K562 (cell line): ENCODE measurements around the gene NALF2. TPM values are rescaled to one million over a fixed set of nuclear protein-coding genes. Genes with fewer than 3 reads are reported as not detected.

Experiments used
- ATAC-seq: fragments of 200-7000 bp; cut with Tn5 transposase; 3 replicates; pipeline ENCODE4 v1.9.1; 2020; ENCODE audit warnings: moderate library complexity
- BruUV-seq: library from RNA; stranded (reverse); fragments of 400-500 nt; replicated peaks from 2 replicates; lab custom pipeline; 2021; lab: Mats Ljungman, UMichigan
- CTCF ChIA-PET: fragments of 300-600 bp; formaldehyde crosslinking; extraction: SDS; loops from one replicate; lab custom pipeline; 2021; ENCODE audit warnings: low intra/inter-chr PET ratio; lab: Yijun Ruan, JAX
- POLR2A ChIA-PET: fragments of 300-600, 350-650 bp; sonication (Branson Sonifier 250); formaldehyde crosslinking; extraction: SDS; loops from one replicate; lab custom pipeline; 2021; ENCODE audit warnings: antibody characterized with exemption, inconsistent platforms; lab: Yijun Ruan, JAX
- DNase-seq, 4 experiments: peaks; one replicate each; pipeline versions ENCODE4 v3.0.0 to v3.0.0-alpha.2; 2011 to 2018; ENCODE audit warnings: low spot score in 3 of 4, mixed read lengths in 3 of 4; ENCODE audit errors: extremely low read depth in 1 of 4
- FAIRE-seq: peaks from 2 replicates; lab custom pipeline; 2011; peaks lifted over from hg19 to GRCh38; lab: Jason Lieb, UNC
- H2AFZ ChIP-seq: 2 replicates; pipeline ENCODE4 v1.6.0; 2011; ENCODE audit warnings: low read depth, low read length, control low read depth, inconsistent platforms
- H3K27ac ChIP-seq: fragments of 200-600 bp; 3 replicates; pipeline ENCODE4 v1.8.0; 2011; ENCODE audit warnings: low read depth, mild to moderate bottlenecking, control low read depth, inconsistent platforms, low read length, moderate library complexity, mixed read lengths; ENCODE audit errors: extremely low read depth
- H3K27me3 ChIP-seq, 2 experiments: fragments of 300-600 bp in 1 of 2; 2 replicates in 1 of 2; 3 replicates in 1 of 2; pipeline versions ENCODE4 v1.6.0 to v1.8.0; 2011; ENCODE audit warnings: inconsistent platforms in 2 of 2, low read length in 2 of 2, mild to moderate bottlenecking in 1 of 2, mixed read lengths in 1 of 2, moderate library complexity in 1 of 2; ENCODE audit not compliant: control insufficient read depth in 2 of 2, insufficient read depth in 2 of 2
- H3K36me3 ChIP-seq: fragments of 300-600 bp; 3 replicates; pipeline ENCODE4 v1.8.0; 2011; ENCODE audit warnings: mild to moderate bottlenecking, low read length, inconsistent platforms; ENCODE audit not compliant: control insufficient read depth, insufficient read depth
- H3K4me1 ChIP-seq, 2 experiments: fragments of 200-600 bp in 1 of 2; replicated peaks in 1 of 2; 2 replicates in 1 of 2; 3 replicates in 1 of 2; pipeline versions ENCODE4 v1.5.1 to v1.8.0; 2011; ENCODE audit warnings: inconsistent platforms in 2 of 2, low read length in 2 of 2, mild to moderate bottlenecking in 1 of 2, mixed read lengths in 1 of 2, moderate library complexity in 1 of 2; ENCODE audit not compliant: control insufficient read depth in 2 of 2, insufficient read depth in 2 of 2
- H3K4me2 ChIP-seq: 2 replicates; pipeline ENCODE4 v1.6.1; 2011; ENCODE audit warnings: low read length, control low read depth, inconsistent platforms, mixed read lengths; ENCODE audit not compliant: insufficient read depth
- H3K4me3 ChIP-seq: fragments of 200-600 bp; sonication (generic), shearing (Covaris generic); 2 replicates; pipeline ENCODE4 v1.5.1; 2016; ENCODE audit warnings: control low read depth, inconsistent platforms
- H3K79me2 ChIP-seq: fragments of 200-600 bp; 3 replicates; pipeline ENCODE4 v1.8.0; 2011; ENCODE audit warnings: low read length, inconsistent platforms; ENCODE audit not compliant: control insufficient read depth, insufficient read depth
- H3K9ac ChIP-seq, 2 experiments: 2 replicates each; pipeline versions ENCODE4 v1.6.0 to v1.6.1; 2011; ENCODE audit warnings: low read depth in 2 of 2, low read length in 2 of 2, control low read depth in 1 of 2, inconsistent platforms in 1 of 2, mild to moderate bottlenecking in 1 of 2, mixed read lengths in 1 of 2; ENCODE audit not compliant: insufficient read depth in 1 of 2
- H3K9me1 ChIP-seq: one replicate; pipeline ENCODE4 v1.6.0; 2011; ENCODE audit warnings: inconsistent platforms, mild to moderate bottlenecking, low read length, moderate library complexity; ENCODE audit not compliant: control insufficient read depth, insufficient read depth
- H3K9me3 ChIP-seq: replicated peaks from 2 replicates; pipeline ENCODE4 v1.5.1; 2011; ENCODE audit warnings: low read depth, low read length, inconsistent platforms; ENCODE audit not compliant: control insufficient read depth, insufficient read depth
- H4K20me1 ChIP-seq: replicated peaks from 2 replicates; pipeline ENCODE4 v1.6.1; 2011; ENCODE audit warnings: low read length, inconsistent platforms, mixed read lengths; ENCODE audit not compliant: control insufficient read depth, insufficient read depth
- CBX3 ChIP-seq, 2 experiments: IDR thresholded peaks; 1 replicate in 1 of 2; 2 replicates in 1 of 2; pipeline ENCODE4 v1.6.1; 2012; ENCODE audit warnings: inconsistent platforms in 2 of 2, low read length in 2 of 2, borderline replicate concordance in 1 of 2, control low read depth in 1 of 2
- CXXC5 ChIP-seq: fragments of 250-450 bp; sonication (Bioruptor Pico); IDR thresholded peaks from 2 replicates; pipeline ENCODE4 v1.8.0; 2022; ENCODE audit warnings: inconsistent platforms, mild to moderate bottlenecking, moderate library complexity
- HNRNPK ChIP-seq: fragments of 200-400 bp; formaldehyde crosslinking; IDR thresholded peaks from one replicate; pipeline ENCODE4 v1.6.1; 2018; ENCODE audit warnings: mild to moderate bottlenecking, low read depth, low read length; ENCODE audit not compliant: poor library complexity, severe bottlenecking
- HOMEZ ChIP-seq: fragments of 250-450 bp; sonication (Bioruptor Pico); IDR thresholded peaks from 2 replicates; pipeline ENCODE4 v1.4.0; 2020; ENCODE audit warnings: mild to moderate bottlenecking, moderate library complexity
- KDM5B ChIP-seq: fragments of 200-600 bp; sonication (generic); IDR thresholded peaks from 2 replicates; pipeline ENCODE4 v1.6.1; 2012; ENCODE audit warnings: low read depth, mild to moderate bottlenecking, moderate library complexity, low read length, control low read depth, inconsistent platforms; ENCODE audit not compliant: insufficient replicate concordance
- MCM3 ChIP-seq: fragments of 450-650 bp; IDR thresholded peaks from 2 replicates; pipeline ENCODE4 v1.6.1; 2016
- MITF ChIP-seq: IDR thresholded peaks from 2 replicates; pipeline ENCODE4 v1.6.1; 2014; ENCODE audit warnings: antibody characterized with exemption
- MLX ChIP-seq, 2 experiments: fragments of 450-650 bp in 1 of 2; sonication (generic) in 1 of 2; formaldehyde crosslinking; conservative IDR thresholded peaks; 2 replicates each; pipeline versions ENCODE4 v1.4.0 to v1.8.1; 2020 to 2022; ENCODE audit warnings: mild to moderate bottlenecking in 1 of 2, missing genetic modification reagents in 1 of 2
- PBX2 ChIP-seq, 2 experiments: IDR thresholded peaks in 1 of 2; conservative IDR thresholded peaks in 1 of 2; 2 replicates each; pipeline ENCODE4 v1.6.1; 2016; ENCODE audit warnings: low read depth in 2 of 2, mild to moderate bottlenecking in 1 of 2, missing compliant biosample characterization in 1 of 2, missing genetic modification characterization in 1 of 2, moderate library complexity in 1 of 2
- POLR2AphosphoS2 ChIP-seq: IDR thresholded peaks from 2 replicates; pipeline ENCODE4 v1.6.1; 2012; ENCODE audit warnings: low read length, improper control_type of control experiment
- RBM15 ChIP-seq: fragments of 200-400 bp; formaldehyde crosslinking; IDR thresholded peaks from 2 replicates; pipeline ENCODE4 v1.6.1; 2018; ENCODE audit warnings: mild to moderate bottlenecking, low read length, moderate library complexity; ENCODE audit not compliant: insufficient read depth
- SIX5 ChIP-seq, 2 experiments: IDR thresholded peaks; 2 replicates each; pipeline ENCODE4 v1.6.1; 2011; ENCODE audit warnings: low read length in 2 of 2, borderline replicate concordance in 1 of 2, low read depth in 1 of 2, mild to moderate bottlenecking in 1 of 2, moderate library complexity in 1 of 2; ENCODE audit not compliant: insufficient read depth in 1 of 2
- TCF15 ChIP-seq: fragments of 250-450 bp; sonication (Bioruptor Pico); IDR thresholded peaks from 2 replicates; pipeline ENCODE4 v1.8.0; 2022; ENCODE audit warnings: moderate library complexity, mild to moderate bottlenecking, inconsistent platforms
- TRIM24 ChIP-seq, 2 experiments: fragments of 450-650 bp; IDR thresholded peaks; 2 replicates each; pipeline ENCODE4 v1.6.1; 2016
- ZNF134 ChIP-seq: fragments of 250-450 bp; sonication (Bioruptor Pico); conservative IDR thresholded peaks from 2 replicates; pipeline ENCODE4 v1.4.0; 2020
- ZNF184 ChIP-seq: sonication (generic); formaldehyde crosslinking; IDR thresholded peaks from 2 replicates; pipeline ENCODE4 v1.5.0; 2020; ENCODE audit warnings: missing genetic modification reagents
- WGBS: fragments of 100-300 bp; shearing (Covaris generic); methylation state at CpG from one replicate; pipeline ENCODE4 v1.1.6; 2016; ENCODE audit warnings: low coverage, mixed read lengths; ENCODE audit not compliant: insufficient coverage; ENCODE audit errors: missing lambda C conversion rate; 5-methylcytosine and 5-hydroxymethylcytosine counted together
- in situ Hi-C: fragments of 300-500 bp; cut with MboI; formaldehyde crosslinking; loops from 4 replicates; pipeline ENCODE4 v1.15.0; 2018; ENCODE audit warnings: inconsistent platforms, mixed read lengths
- intact Hi-C: fragments of 100-400 bp; cut with micrococcal nuclease; formaldehyde crosslinking; loops from 2 replicates; pipeline ENCODE4 v1.14.2; 2022
- polyA plus RNA-seq, 8 experiments: library from polyadenylated mRNA; depleted of rRNA in 4 of 8; stranded (reverse) in 5 of 8; unstranded in 3 of 8; fragments of >200 nt; fragmentation: Nextera tagmentation in 2 of 8; fragmentation: Illumina TruSeq in 1 of 8; extraction: Ambion mirVana in 2 of 8; extraction: Trizol in 1 of 8; gene quantifications; 2 replicates each; pipeline versions ENCODE4 v1.2.1 to v1.2.3, GENCODE V29; 2011 to 2014; ENCODE audit warnings: inconsistent platforms in 1 of 8, missing spikeins in 1 of 8
- total RNA-seq, 7 experiments: library from RNA; depleted of rRNA in 6 of 7; stranded (reverse); fragments of >200 nt in 6 of 7; fragmentation: Illumina TruSeq in 2 of 7; extraction: Trizol in 2 of 7; gene quantifications; 2 replicates each; pipeline versions ENCODE4 v1.2.1 to v1.2.3, GENCODE V29; 2011 to 2021; ENCODE audit warnings: low replicate concordance in 1 of 7

The NALF2 gene
- total and polyA plus RNA-seq, 9 of the 15 experiments (the other 6 are each of a cell fraction or from before 2014, with no cell fraction given): not detected

- DNase-seq: no peak
- Histone ChIP-seq H3K79me2 (no peaks in the 10 kb centered on the region), H3K9ac (no peak overlapping the region), H4K20me1 (no peaks in the 10 kb centered on the region), H3K27me3 (no peaks in the 10 kb centered on the region), H3K4me1 (no peaks in the 10 kb centered on the region), H3K27ac (no peak overlapping the region), H3K4me2 (no peak overlapping the region), H3K36me3 (no peaks in the 10 kb centered on the region), H3K9me3 (no peaks in the 10 kb centered on the region), H3K9me1 (no peaks in the 10 kb centered on the region), H3K4me3 (no peak overlapping the region), H2AFZ (no peak overlapping the region)
- CTCF ChIA-PET: no interaction called here
- no peak for ATAC-seq
- intact Hi-C loops: no loop called here
- FAIRE-seq: no peak
- 0% methylated on average over 1 of the region's 1 CpG for WGBS
- no TSS peak for BruUV-seq
- POLR2A ChIA-PET: interaction anchor here (0.6 kb wide), 1 partner anchor 763 kb away, joined by 3 read pairs; no protein-coding TSS in a partner anchor
- in situ Hi-C loops: no loop called here
- no peak for TF ChIP-seq HNRNPK
- TF ChIP-seq TRIM24 (IDR thresholded peaks at IDR 0.05): no peak
- TF ChIP-seq HOMEZ (CRISPR knock-in tag): no peak
- TF ChIP-seq KDM5B: no peak
- no peak for TF ChIP-seq MCM3
- TF ChIP-seq TCF15 (CRISPR knock-in tag): no peak
- TF ChIP-seq CBX3 (IDR thresholded peaks at IDR 0.05; ENCODE audit: borderline replicate concordance in 1 of 2, low read length in 2 of 2): no peak
- TF ChIP-seq CXXC5: no peak
- TF ChIP-seq ZNF134: no peak
- no peak for TF ChIP-seq PBX2 (CRISPR knock-in tag; IDR thresholded peaks at IDR 0.05; ENCODE audit: low read depth)
- TF ChIP-seq PBX2 (tag; conservative IDR thresholded peaks at IDR 0.05; ENCODE audit: low read depth): no peak
- no peak for TF ChIP-seq MITF
- TF ChIP-seq POLR2AphosphoS2: no peak
- no peak for TF ChIP-seq RBM15
- TF ChIP-seq ZNF184 (CRISPR knock-in tag): no peak
- no peak for TF ChIP-seq MLX (CRISPR knock-in tag; conservative IDR thresholded peaks at IDR 0.05)
- no peak for TF ChIP-seq SIX5 (IDR thresholded peaks at IDR 0.05; ENCODE audit: borderline replicate concordance in 1 of 2, insufficient read depth in 1 of 2, low read depth in 1 of 2, low read length in 2 of 2)
Measured at GRCh38 chrX:69466546-69466945, 37.6 kb upstream of the NALF2 start.
